CD4-positive, CD25-positive, alpha-beta regulatory T cell (primary cell): ENCODE results near the gene CNOT10. TPM values are rescaled to one million over a fixed set of nuclear protein-coding genes. Genes with fewer than 3 reads are reported as not detected.

Experiments used
- ATAC-seq, 2 donors: fragments of 150-1000 bp; cut with Tn5 transposase; one replicate each; pipeline ENCODE4 v1.10.0; 2021; ENCODE audit warnings: low read depth in 2 of 2, moderate number of reproducible peaks in 2 of 2, moderate library complexity in 1 of 2
- DNase-seq, 3 donors: peaks; one replicate each; pipeline versions ENCODE4 v3.0.0 to v3.0.0-alpha.2; 2012 to 2022; ENCODE audit warnings: mixed read lengths in 1 of 3
- H3K27ac ChIP-seq: one replicate; pipeline ENCODE4 v1.7.0; 2013; ENCODE audit warnings: mild to moderate bottlenecking, low read length; ENCODE audit not compliant: insufficient read depth, poor library complexity, severe bottlenecking
- H3K27me3 ChIP-seq: one replicate; pipeline ENCODE4 v1.7.0; 2013; ENCODE audit warnings: low read length; ENCODE audit not compliant: control insufficient read depth, insufficient read depth
- H3K36me3 ChIP-seq: one replicate; pipeline ENCODE4 v1.7.0; 2013; ENCODE audit warnings: mild to moderate bottlenecking, low read length, moderate library complexity; ENCODE audit not compliant: control insufficient read depth, insufficient read depth
- H3K4me1 ChIP-seq: 2 replicates; pipeline ENCODE4 v1.7.0; 2013; ENCODE audit warnings: mild to moderate bottlenecking, low read length; ENCODE audit not compliant: insufficient read depth, control insufficient read depth, poor library complexity, severe bottlenecking
- H3K4me3 ChIP-seq: one replicate; pipeline ENCODE4 v1.7.0; 2013; ENCODE audit warnings: low read depth, mild to moderate bottlenecking, low read length, moderate library complexity
- H3K9me3 ChIP-seq, 2 experiments: 1 replicate in 1 of 2; 2 replicates in 1 of 2; pipeline ENCODE4 v1.7.0; 2013; ENCODE audit warnings: low read length in 2 of 2, mild to moderate bottlenecking in 1 of 2, moderate library complexity in 1 of 2; ENCODE audit not compliant: control insufficient read depth in 2 of 2
- H3K27ac Mint-ChIP-seq, 3 donors: one replicate each; pipeline ENCODE4 v1.8.0; 2020 to 2022; ENCODE audit warnings: mild to moderate bottlenecking in 3 of 3, mixed read lengths in 3 of 3, moderate library complexity in 2 of 3
- H3K27me3 Mint-ChIP-seq: one replicate; pipeline ENCODE4 v1.8.0; 2022; ENCODE audit warnings: mild to moderate bottlenecking, mixed read lengths
- H3K36me3 Mint-ChIP-seq: one replicate; pipeline ENCODE4 v1.8.0; 2020; ENCODE audit warnings: mixed read lengths
- H3K4me1 Mint-ChIP-seq, 4 donors: one replicate each; pipeline ENCODE4 v1.8.0; 2020 to 2022; ENCODE audit warnings: mixed read lengths in 4 of 4, mild to moderate bottlenecking in 1 of 4
- H3K4me3 Mint-ChIP-seq, 4 donors: one replicate each; pipeline ENCODE4 v1.8.0; 2020 to 2022; ENCODE audit warnings: mild to moderate bottlenecking in 4 of 4, mixed read lengths in 4 of 4, moderate library complexity in 3 of 4
- H3K9me3 Mint-ChIP-seq, 7 donors: one replicate each; pipeline ENCODE4 v1.8.0; 2020 to 2022; ENCODE audit warnings: mixed read lengths in 7 of 7, mild to moderate bottlenecking in 3 of 7, moderate library complexity in 2 of 7
- polyA plus RNA-seq, 4 donors: library from polyadenylated mRNA; unstranded; fragments of 300-500 nt; fragmentation: Illumina TruSeq; gene quantifications; one replicate each; pipeline ENCODE4 v1.2.3, GENCODE V29; 2021
- total RNA-seq: library from RNA; stranded (reverse); gene quantifications from one replicate; pipeline ENCODE4 v1.2.3, GENCODE V29; 2022

The CNOT10 gene
- 33.4 TPM for total RNA-seq
- 10 to 100 TPM; 29.9 to 33.9 (median 31.3) TPM for polyA plus RNA-seq

- Mint-ChIP-seq H3K36me3 (peaks cover 12% of the 10 kb centered on the region), H3K27me3 (peaks cover 8% of the 10 kb centered on the region), H3K4me3 (peak within 1 kb of the TSS; percentile 92 to 98 (median 95)), H3K27ac (peak within 1 kb of the TSS; percentile 88 to 97 (median 96)), H3K9me3 (no peaks in the 10 kb centered on the region), H3K4me1 (peaks cover 21 to 52% (median 36%) of the 10 kb centered on the region in 4 donors)
- Histone ChIP-seq H3K4me3 (peak within 1 kb of the TSS; percentile 90), H3K27ac (peak within 1 kb of the TSS; percentile 91), H3K36me3 (no peaks in the 10 kb centered on the region), H3K27me3 (no peaks in the 10 kb centered on the region), H3K9me3 (no peaks in the 10 kb centered on the region), H3K4me1 (peaks cover 19% of the 10 kb centered on the region)
- ATAC-seq (peak; percentile 97), DNase-seq (peak; percentile 95 to 98 (median 97))
Observed at GRCh38 chr3:32684800-32685542, at the start of gene CNOT10. TSS of gene CNOT10 (plus strand) at chr3:32685188. CDS start at chr3:32685461, 273 bp downstream.

GRCh38 chr3:32640939-32641338 is 44.0 kb upstream of the CNOT10 start:
- Histone ChIP-seq H3K9me3 (no peaks in the 10 kb centered on the region), H3K27ac (no peak overlapping the region), H3K4me1 (no peaks in the 10 kb centered on the region), H3K27me3 (peaks cover 9% of the 10 kb centered on the region), H3K36me3 (no peaks in the 10 kb centered on the region), H3K4me3 (no peak overlapping the region)
- Mint-ChIP-seq H3K4me3 (no peak overlapping the region), H3K27ac (no peak overlapping the region), H3K36me3 (no peaks in the 10 kb centered on the region), H3K9me3 (no peaks in the 10 kb centered on the region), H3K27me3 (peaks cover 35% of the 10 kb centered on the region), H3K4me1 (no peaks in the 10 kb centered on the region)
- DNase-seq (no peak), ATAC-seq (no peak)

- no peak overlapping the region for H3K4me3 ChIP-seq
- Mint-ChIP-seq H3K27me3 (peaks cover 34% of the 10 kb centered on the region), H3K4me3 (no peak overlapping the region), H3K27ac (no peak overlapping the region), H3K9me3 (no peaks in the 10 kb centered on the region), H3K36me3 (no peaks in the 10 kb centered on the region), H3K4me1 (no peaks in the 10 kb centered on the region)
- peaks cover 9% of the 10 kb centered on the region for H3K27me3 ChIP-seq
- H3K9me3 ChIP-seq: no peaks in the 10 kb centered on the region
- ATAC-seq (no peak), DNase-seq (no peak)
- H3K4me1 ChIP-seq: no peaks in the 10 kb centered on the region
- H3K36me3 ChIP-seq: no peaks in the 10 kb centered on the region
- H3K27ac ChIP-seq: no peak overlapping the region
Observed at GRCh38 chr3:32641356-32641755, 43.6 kb upstream of the CNOT10 start.

GRCh38 chr3:32643354-32643753 is 41.6 kb upstream of the CNOT10 start:
- no peaks in the 10 kb centered on the region for H3K36me3 Mint-ChIP-seq
- Histone ChIP-seq H3K27me3 (peaks cover 9% of the 10 kb centered on the region), H3K36me3 (no peaks in the 10 kb centered on the region), H3K27ac (no peak overlapping the region), H3K4me1 (no peaks in the 10 kb centered on the region), H3K4me3 (no peak overlapping the region), H3K9me3 (no peaks in the 10 kb centered on the region)
- no peaks in the 10 kb centered on the region for H3K9me3 Mint-ChIP-seq
- H3K4me1 Mint-ChIP-seq: no peaks in the 10 kb centered on the region
- peaks cover 29% of the 10 kb centered on the region for H3K27me3 Mint-ChIP-seq
- no peak overlapping the region for H3K27ac Mint-ChIP-seq
- DNase-seq (no peak), ATAC-seq (no peak)
- H3K4me3 Mint-ChIP-seq: no peak overlapping the region

- ATAC-seq (no peak), DNase-seq (no peak)
- Histone ChIP-seq H3K4me1 (no peaks in the 10 kb centered on the region), H3K27me3 (peaks cover 9% of the 10 kb centered on the region), H3K4me3 (no peak overlapping the region), H3K27ac (no peak overlapping the region), H3K9me3 (no peaks in the 10 kb centered on the region), H3K36me3 (no peaks in the 10 kb centered on the region)
- Mint-ChIP-seq H3K9me3 (no peaks in the 10 kb centered on the region), H3K36me3 (no peaks in the 10 kb centered on the region), H3K4me1 (no peaks in the 10 kb centered on the region), H3K4me3 (no peak overlapping the region), H3K27me3 (peaks cover 26% of the 10 kb centered on the region), H3K27ac (no peak overlapping the region)
Observed at GRCh38 chr3:32643816-32644215, 41.2 kb upstream of the CNOT10 start.

- Histone ChIP-seq H3K4me1 (no peaks in the 10 kb centered on the region), H3K4me3 (no peak overlapping the region), H3K27me3 (peaks cover 9% of the 10 kb centered on the region), H3K27ac (no peak overlapping the region), H3K9me3 (no peaks in the 10 kb centered on the region), H3K36me3 (no peaks in the 10 kb centered on the region)
- Mint-ChIP-seq H3K4me3 (no peak overlapping the region), H3K36me3 (no peaks in the 10 kb centered on the region), H3K27ac (no peak overlapping the region), H3K4me1 (no peaks in the 10 kb centered on the region), H3K9me3 (no peaks in the 10 kb centered on the region), H3K27me3 (peaks cover 23% of the 10 kb centered on the region)
- ATAC-seq (no peak), DNase-seq (no peak)
Observed at GRCh38 chr3:32644380-32644779, 40.6 kb upstream of the CNOT10 start.

GRCh38 chr3:32646761-32647160 is 38.2 kb upstream of the CNOT10 start:
- H3K27ac ChIP-seq: no peak overlapping the region
- no peaks in the 10 kb centered on the region for H3K9me3 ChIP-seq
- Mint-ChIP-seq H3K27me3 (peaks cover 28% of the 10 kb centered on the region), H3K27ac (no peak overlapping the region), H3K4me3 (no peak overlapping the region), H3K36me3 (no peaks in the 10 kb centered on the region), H3K9me3 (no peaks in the 10 kb centered on the region), H3K4me1 (no peaks in the 10 kb centered on the region)
- no peaks in the 10 kb centered on the region for H3K4me1 ChIP-seq
- ATAC-seq (no peak), DNase-seq (no peak)
- H3K27me3 ChIP-seq: no peaks in the 10 kb centered on the region
- H3K4me3 ChIP-seq: no peak overlapping the region
- no peaks in the 10 kb centered on the region for H3K36me3 ChIP-seq
